K562 (cell line): ENCODE results near the gene BBLN. TPM values are rescaled to one million over a fixed set of nuclear protein-coding genes. Genes with fewer than 3 reads are reported as not detected.

Source experiments
- CEBPG ChIP-seq, 3 experiments: fragments of 200-800 bp in 1 of 3; sonication (Bioruptor generic) in 1 of 3; sonication (generic) in 1 of 3; formaldehyde crosslinking in 1 of 3; IDR thresholded peaks in 2 of 3; conservative IDR thresholded peaks in 1 of 3; 2 replicates each; pipeline versions ENCODE4 v1.6.1 to v1.8.0; 2016 to 2022; ENCODE audit warnings: missing compliant biosample characterization in 2 of 3, missing genetic modification characterization in 2 of 3, mild to moderate bottlenecking in 1 of 3, missing genetic modification reagents in 1 of 3
- HSF4 ChIP-seq: fragments of 250-450 bp; sonication (Bioruptor Pico); IDR thresholded peaks from 2 replicates; pipeline ENCODE4 v2.1.2; 2022; ENCODE audit warnings: mild to moderate bottlenecking, moderate library complexity, borderline replicate concordance
- KAT2B ChIP-seq: IDR thresholded peaks from one replicate; pipeline ENCODE4 v1.6.1; 2012; ENCODE audit warnings: low read depth, mild to moderate bottlenecking, control low read depth, inconsistent platforms, low read length, moderate library complexity
- PCBP2 ChIP-seq: fragments of 200-400 bp; formaldehyde crosslinking; IDR thresholded peaks from 2 replicates; pipeline ENCODE4 v1.6.1; 2018; ENCODE audit warnings: low read length, low read depth, mild to moderate bottlenecking, moderate library complexity; ENCODE audit not compliant: poor library complexity, severe bottlenecking
- SIX5 ChIP-seq, 2 experiments: IDR thresholded peaks; 2 replicates each; pipeline ENCODE4 v1.6.1; 2011; ENCODE audit warnings: low read length in 2 of 2, borderline replicate concordance in 1 of 2, low read depth in 1 of 2, mild to moderate bottlenecking in 1 of 2, moderate library complexity in 1 of 2; ENCODE audit not compliant: insufficient read depth in 1 of 2
- ZBTB17 ChIP-seq: fragments of 450-650 bp; formaldehyde crosslinking; IDR thresholded peaks from 2 replicates; pipeline ENCODE4 v1.4.0; 2020; ENCODE audit warnings: mild to moderate bottlenecking
- polyA plus RNA-seq, 8 experiments: library from polyadenylated mRNA; depleted of rRNA in 4 of 8; stranded (reverse) in 5 of 8; unstranded in 3 of 8; fragments of >200 nt; fragmentation: Nextera tagmentation in 2 of 8; fragmentation: Illumina TruSeq in 1 of 8; extraction: Ambion mirVana in 2 of 8; extraction: Trizol in 1 of 8; gene quantifications; 2 replicates each; pipeline versions ENCODE4 v1.2.1 to v1.2.3, GENCODE V29; 2011 to 2014; ENCODE audit warnings: inconsistent platforms in 1 of 8, missing spikeins in 1 of 8
- total RNA-seq, 7 experiments: library from RNA; depleted of rRNA in 6 of 7; stranded (reverse); fragments of >200 nt in 6 of 7; fragmentation: Illumina TruSeq in 2 of 7; extraction: Trizol in 2 of 7; gene quantifications; 2 replicates each; pipeline versions ENCODE4 v1.2.1 to v1.2.3, GENCODE V29; 2011 to 2021; ENCODE audit warnings: low replicate concordance in 1 of 7
- TF ChIP-seq, protein P1 (sequence below), 2 experiments: fragments of 450-650 bp in 1 of 2; sonication (generic) in 1 of 2; formaldehyde crosslinking in 1 of 2; IDR thresholded peaks; 2 replicates each; pipeline versions ENCODE4 v1.7.1 to v1.9.0; 2016 to 2022; ENCODE audit warnings: inconsistent platforms in 1 of 2, mild to moderate bottlenecking in 1 of 2, missing genetic modification reagents in 1 of 2
- TF ChIP-seq, protein P2 (sequence below), 2 experiments: fragments of 450-650 bp in 1 of 2; sonication (generic) in 1 of 2; formaldehyde crosslinking; conservative IDR thresholded peaks; 2 replicates each; pipeline versions ENCODE4 v1.4.0 to v1.8.1; 2020 to 2022; ENCODE audit warnings: mild to moderate bottlenecking in 1 of 2, missing genetic modification reagents in 1 of 2
- TF ChIP-seq, protein P3 (sequence below): fragments of 250-450 bp; sonication (Bioruptor Pico); IDR thresholded peaks from 2 replicates; pipeline ENCODE4 v1.8.0; 2022; ENCODE audit warnings: inconsistent platforms
- TF ChIP-seq, protein P4 (sequence below): sonication (generic); formaldehyde crosslinking; IDR thresholded peaks from 2 replicates; pipeline ENCODE4 v1.8.1; 2023; ENCODE audit warnings: mild to moderate bottlenecking, missing genetic modification reagents

The BBLN gene
- total and polyA plus RNA-seq, 9 of the 15 experiments (the other 6 are each of a cell fraction or from before 2014, with no cell fraction given): 4.2 to 331 (median 87.1) TPM

DNA sequence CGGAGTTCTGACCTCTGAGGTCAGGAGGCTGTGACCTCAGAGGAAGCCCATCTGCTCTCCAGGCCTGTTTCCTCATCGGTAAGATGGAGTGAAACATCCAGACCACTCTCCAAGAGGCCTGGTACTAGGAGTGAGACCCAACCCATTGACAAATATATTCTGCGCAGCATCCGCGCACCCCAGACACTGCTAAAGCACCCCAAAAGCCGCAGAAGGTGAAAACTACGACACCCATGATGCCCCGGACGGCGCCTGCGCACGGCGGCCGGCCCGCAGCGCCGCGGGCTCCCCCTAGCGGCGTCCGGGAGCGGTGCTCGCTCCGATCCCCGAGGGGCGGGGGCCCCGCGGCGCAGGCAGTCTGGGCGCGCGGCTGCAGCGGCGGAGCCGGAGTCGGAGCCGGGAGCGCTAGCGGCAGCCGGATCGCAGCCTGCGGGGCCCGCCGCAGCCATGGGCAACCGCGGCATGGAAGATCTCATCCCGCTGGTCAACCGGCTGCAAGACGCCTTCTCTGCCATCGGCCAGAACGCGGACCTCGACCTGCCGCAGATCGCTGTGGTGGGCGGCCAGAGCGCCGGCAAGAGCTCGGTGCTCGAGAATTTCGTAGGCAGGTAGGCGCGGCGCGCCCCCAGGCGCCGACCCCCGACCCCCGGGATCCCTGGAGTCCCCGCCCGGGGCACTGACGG is 43.1 kb downstream of the BBLN start, which contains the start of gene DNM1 (continued):
- TF ChIP-seq, protein P1, sequence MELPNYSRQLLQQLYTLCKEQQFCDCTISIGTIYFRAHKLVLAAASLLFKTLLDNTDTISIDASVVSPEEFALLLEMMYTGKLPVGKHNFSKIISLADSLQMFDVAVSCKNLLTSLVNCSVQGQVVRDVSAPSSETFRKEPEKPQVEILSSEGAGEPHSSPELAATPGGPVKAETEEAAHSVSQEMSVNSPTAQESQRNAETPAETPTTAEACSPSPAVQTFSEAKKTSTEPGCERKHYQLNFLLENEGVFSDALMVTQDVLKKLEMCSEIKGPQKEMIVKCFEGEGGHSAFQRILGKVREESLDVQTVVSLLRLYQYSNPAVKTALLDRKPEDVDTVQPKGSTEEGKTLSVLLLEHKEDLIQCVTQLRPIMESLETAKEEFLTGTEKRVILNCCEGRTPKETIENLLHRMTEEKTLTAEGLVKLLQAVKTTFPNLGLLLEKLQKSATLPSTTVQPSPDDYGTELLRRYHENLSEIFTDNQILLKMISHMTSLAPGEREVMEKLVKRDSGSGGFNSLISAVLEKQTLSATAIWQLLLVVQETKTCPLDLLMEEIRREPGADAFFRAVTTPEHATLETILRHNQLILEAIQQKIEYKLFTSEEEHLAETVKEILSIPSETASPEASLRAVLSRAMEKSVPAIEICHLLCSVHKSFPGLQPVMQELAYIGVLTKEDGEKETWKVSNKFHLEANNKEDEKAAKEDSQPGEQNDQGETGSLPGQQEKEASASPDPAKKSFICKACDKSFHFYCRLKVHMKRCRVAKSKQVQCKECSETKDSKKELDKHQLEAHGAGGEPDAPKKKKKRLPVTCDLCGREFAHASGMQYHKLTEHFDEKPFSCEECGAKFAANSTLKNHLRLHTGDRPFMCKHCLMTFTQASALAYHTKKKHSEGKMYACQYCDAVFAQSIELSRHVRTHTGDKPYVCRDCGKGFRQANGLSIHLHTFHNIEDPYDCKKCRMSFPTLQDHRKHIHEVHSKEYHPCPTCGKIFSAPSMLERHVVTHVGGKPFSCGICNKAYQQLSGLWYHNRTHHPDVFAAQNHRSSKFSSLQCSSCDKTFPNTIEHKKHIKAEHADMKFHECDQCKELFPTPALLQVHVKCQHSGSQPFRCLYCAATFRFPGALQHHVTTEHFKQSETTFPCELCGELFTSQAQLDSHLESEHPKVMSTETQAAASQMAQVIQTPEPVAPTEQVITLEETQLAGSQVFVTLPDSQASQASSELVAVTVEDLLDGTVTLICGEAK (IDR thresholded peaks at IDR 0.05): 0 out of 2 replicates have a peak, but pooled peaks have one; percentile 44
- TF ChIP-seq, protein P1 (CRISPR knock-in tag; IDR thresholded peaks at IDR 0.05): no peak
- peak in 1 of 2 experiments; percentile 99; a peak in 2 of 4 replicates for TF ChIP-seq SIX5 (IDR thresholded peaks at IDR 0.05; ENCODE audit: borderline replicate concordance in 1 of 2, insufficient read depth in 1 of 2, low read depth in 1 of 2, low read length in 2 of 2)
- TF ChIP-seq, protein P2, sequence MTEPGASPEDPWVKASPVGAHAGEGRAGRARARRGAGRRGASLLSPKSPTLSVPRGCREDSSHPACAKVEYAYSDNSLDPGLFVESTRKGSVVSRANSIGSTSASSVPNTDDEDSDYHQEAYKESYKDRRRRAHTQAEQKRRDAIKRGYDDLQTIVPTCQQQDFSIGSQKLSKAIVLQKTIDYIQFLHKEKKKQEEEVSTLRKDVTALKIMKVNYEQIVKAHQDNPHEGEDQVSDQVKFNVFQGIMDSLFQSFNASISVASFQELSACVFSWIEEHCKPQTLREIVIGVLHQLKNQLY (CRISPR knock-in tag; conservative IDR thresholded peaks at IDR 0.05): 0 out of 4 replicates have a peak, but pooled peaks have one; percentile 13 to 62
- TF ChIP-seq KAT2B: no peak
- TF ChIP-seq ZBTB17: peak; percentile 71
- no peak for TF ChIP-seq HSF4 (CRISPR knock-in tag)
- TF ChIP-seq, protein P3, sequence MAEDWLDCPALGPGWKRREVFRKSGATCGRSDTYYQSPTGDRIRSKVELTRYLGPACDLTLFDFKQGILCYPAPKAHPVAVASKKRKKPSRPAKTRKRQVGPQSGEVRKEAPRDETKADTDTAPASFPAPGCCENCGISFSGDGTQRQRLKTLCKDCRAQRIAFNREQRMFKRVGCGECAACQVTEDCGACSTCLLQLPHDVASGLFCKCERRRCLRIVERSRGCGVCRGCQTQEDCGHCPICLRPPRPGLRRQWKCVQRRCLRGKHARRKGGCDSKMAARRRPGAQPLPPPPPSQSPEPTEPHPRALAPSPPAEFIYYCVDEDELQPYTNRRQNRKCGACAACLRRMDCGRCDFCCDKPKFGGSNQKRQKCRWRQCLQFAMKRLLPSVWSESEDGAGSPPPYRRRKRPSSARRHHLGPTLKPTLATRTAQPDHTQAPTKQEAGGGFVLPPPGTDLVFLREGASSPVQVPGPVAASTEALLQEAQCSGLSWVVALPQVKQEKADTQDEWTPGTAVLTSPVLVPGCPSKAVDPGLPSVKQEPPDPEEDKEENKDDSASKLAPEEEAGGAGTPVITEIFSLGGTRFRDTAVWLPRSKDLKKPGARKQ (CRISPR knock-in tag): no peak
- TF ChIP-seq CEBPG (CRISPR knock-in tag; IDR thresholded peaks at IDR 0.05): no peak
- no peak for TF ChIP-seq CEBPG (tag; conservative IDR thresholded peaks at IDR 0.05 in 1 of 2, IDR thresholded peaks at IDR 0.05 in 1 of 2)
- TF ChIP-seq, protein P4, sequence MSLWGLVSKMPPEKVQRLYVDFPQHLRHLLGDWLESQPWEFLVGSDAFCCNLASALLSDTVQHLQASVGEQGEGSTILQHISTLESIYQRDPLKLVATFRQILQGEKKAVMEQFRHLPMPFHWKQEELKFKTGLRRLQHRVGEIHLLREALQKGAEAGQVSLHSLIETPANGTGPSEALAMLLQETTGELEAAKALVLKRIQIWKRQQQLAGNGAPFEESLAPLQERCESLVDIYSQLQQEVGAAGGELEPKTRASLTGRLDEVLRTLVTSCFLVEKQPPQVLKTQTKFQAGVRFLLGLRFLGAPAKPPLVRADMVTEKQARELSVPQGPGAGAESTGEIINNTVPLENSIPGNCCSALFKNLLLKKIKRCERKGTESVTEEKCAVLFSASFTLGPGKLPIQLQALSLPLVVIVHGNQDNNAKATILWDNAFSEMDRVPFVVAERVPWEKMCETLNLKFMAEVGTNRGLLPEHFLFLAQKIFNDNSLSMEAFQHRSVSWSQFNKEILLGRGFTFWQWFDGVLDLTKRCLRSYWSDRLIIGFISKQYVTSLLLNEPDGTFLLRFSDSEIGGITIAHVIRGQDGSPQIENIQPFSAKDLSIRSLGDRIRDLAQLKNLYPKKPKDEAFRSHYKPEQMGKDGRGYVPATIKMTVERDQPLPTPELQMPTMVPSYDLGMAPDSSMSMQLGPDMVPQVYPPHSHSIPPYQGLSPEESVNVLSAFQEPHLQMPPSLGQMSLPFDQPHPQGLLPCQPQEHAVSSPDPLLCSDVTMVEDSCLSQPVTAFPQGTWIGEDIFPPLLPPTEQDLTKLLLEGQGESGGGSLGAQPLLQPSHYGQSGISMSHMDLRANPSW (CRISPR knock-in tag): no peak
- no peak for TF ChIP-seq PCBP2
